CD4-positive, alpha-beta memory T cell (primary cell): ENCODE results near the gene ZFYVE28. TPM values are rescaled to one million over a fixed set of nuclear protein-coding genes. Genes with fewer than 3 reads are reported as not detected.

Experiments used
- CTCF ChIA-PET: fragments of 350-600 bp; sonication (Branson Sonifier 250); formaldehyde crosslinking; loops from one replicate; lab custom pipeline; 2021; ENCODE audit warnings: inconsistent platforms; ENCODE audit not compliant: partially characterized antibody; lab: Charles Lee
- POLR2A ChIA-PET: fragments of 350-600 bp; sonication (Branson Sonifier 250); formaldehyde crosslinking; loops from one replicate; lab custom pipeline; 2021; ENCODE audit not compliant: partially characterized antibody; lab: Charles Lee
- DNase-seq, 5 donors: peaks; one replicate each; pipeline versions ENCODE4 v3.0.0 to v3.0.0-alpha.2; 2020 to 2022; ENCODE audit warnings: mixed read lengths in 1 of 5
- H3K27ac ChIP-seq: one replicate; pipeline ENCODE4 v1.7.0; 2013; ENCODE audit warnings: low read depth, low read length
- H3K27me3 ChIP-seq: 2 replicates; pipeline ENCODE4 v1.7.0; 2013; ENCODE audit warnings: mild to moderate bottlenecking, low read length, moderate library complexity; ENCODE audit not compliant: insufficient read depth
- H3K36me3 ChIP-seq: 2 replicates; pipeline ENCODE4 v1.7.0; 2013; ENCODE audit warnings: mild to moderate bottlenecking, low read length, moderate library complexity; ENCODE audit not compliant: insufficient read depth
- H3K4me1 ChIP-seq: 2 replicates; pipeline ENCODE4 v1.7.0; 2013; ENCODE audit warnings: mild to moderate bottlenecking, low read length, moderate library complexity; ENCODE audit not compliant: insufficient read depth
- H3K4me3 ChIP-seq, 2 donors: one replicate each; pipeline ENCODE4 v1.7.0; 2013; ENCODE audit warnings: low read length in 2 of 2, mild to moderate bottlenecking in 1 of 2
- H3K9me3 ChIP-seq, 2 donors: one replicate each; pipeline ENCODE4 v1.7.0; 2013; ENCODE audit warnings: low read length in 2 of 2, control low read depth in 1 of 2; ENCODE audit not compliant: control insufficient read depth in 1 of 2
- H3K27ac Mint-ChIP-seq, 7 donors: one replicate each; pipeline ENCODE4 v1.8.0; 2020 to 2021; ENCODE audit warnings: mixed read lengths in 7 of 7, mild to moderate bottlenecking in 6 of 7, inconsistent platforms in 3 of 7, moderate library complexity in 3 of 7
- H3K27me3 Mint-ChIP-seq, 2 donors: one replicate each; pipeline ENCODE4 v1.8.0; 2020 to 2021; ENCODE audit warnings: mixed read lengths in 2 of 2
- H3K36me3 Mint-ChIP-seq, 2 donors: one replicate each; pipeline ENCODE4 v1.8.0; 2020 to 2021; ENCODE audit warnings: mixed read lengths in 2 of 2, inconsistent platforms in 1 of 2, mild to moderate bottlenecking in 1 of 2
- H3K4me1 Mint-ChIP-seq, 4 donors: one replicate each; pipeline ENCODE4 v1.8.0; 2020 to 2021; ENCODE audit warnings: mixed read lengths in 4 of 4, mild to moderate bottlenecking in 1 of 4
- H3K4me3 Mint-ChIP-seq, 8 donors: one replicate each; pipeline ENCODE4 v1.8.0; 2020 to 2021; ENCODE audit warnings: mixed read lengths in 8 of 8, mild to moderate bottlenecking in 7 of 8, moderate library complexity in 6 of 8, inconsistent platforms in 3 of 8
- H3K9me3 Mint-ChIP-seq, 8 donors: one replicate each; pipeline ENCODE4 v1.8.0; 2020 to 2021; ENCODE audit warnings: mixed read lengths in 8 of 8, mild to moderate bottlenecking in 5 of 8, inconsistent platforms in 3 of 8, moderate library complexity in 1 of 8
- intact Hi-C: fragments of 100-400 bp; cut with micrococcal nuclease; formaldehyde crosslinking; loops from one replicate; pipeline ENCODE4 v1.15.1; 2023
- polyA plus RNA-seq, 2 donors: library from polyadenylated mRNA; unstranded; fragments of 300-500 nt; fragmentation: Illumina TruSeq; gene quantifications; one replicate each; pipeline ENCODE4 v1.2.3, GENCODE V29; 2021
- total RNA-seq, 2 experiments: library from RNA; stranded (reverse); gene quantifications; one replicate each; pipeline ENCODE4 v1.2.3, GENCODE V29; 2021

The ZFYVE28 gene
- total and polyA plus RNA-seq, 4 experiments from 2014 or later: 13.1 to 31.8 (median 23.8) TPM

DNA sequence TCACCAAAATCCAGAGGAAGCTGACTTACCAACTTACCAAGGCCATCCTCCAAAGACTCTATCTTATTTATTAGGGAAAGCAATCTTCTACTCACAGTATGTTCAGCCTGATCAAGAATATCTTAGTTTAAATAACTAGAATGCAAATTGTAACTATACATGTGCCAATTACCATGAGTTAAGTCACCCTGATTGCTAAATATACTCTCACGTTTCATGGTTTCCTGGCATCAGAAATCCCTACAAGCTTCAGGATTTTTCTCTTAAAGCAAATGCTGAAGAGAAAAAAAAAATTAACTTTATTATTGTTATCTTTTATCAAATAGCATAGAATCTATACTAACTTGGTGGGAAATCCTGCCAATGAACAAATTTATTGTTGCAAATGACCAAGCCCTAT, 93.6 kb downstream of the ZFYVE28 start:
- Mint-ChIP-seq H3K36me3 (peaks cover 23 to 36% of the 10 kb centered on the region in 2 donors), H3K27me3 (no peaks in the 10 kb centered on the region), H3K4me1 (peaks cover 2 to 9% (median 6%) of the 10 kb centered on the region in 4 donors), H3K27ac (no peak overlapping the region), H3K4me3 (no peak overlapping the region), H3K9me3 (peaks cover 3 to 43% (median 28%) of the 10 kb centered on the region in 8 donors)
- POLR2A ChIA-PET: no interaction called here
- CTCF ChIA-PET: no interaction called here
- H3K4me1 ChIP-seq: no peaks in the 10 kb centered on the region
- peaks cover 0 to 8% of the 10 kb centered on the region in 2 donors for H3K9me3 ChIP-seq
- no peak for DNase-seq
- intact Hi-C loops: no loop called here
- no peak overlapping the region for H3K4me3 ChIP-seq
- no peaks in the 10 kb centered on the region for H3K36me3 ChIP-seq
- no peak overlapping the region for H3K27ac ChIP-seq
- no peaks in the 10 kb centered on the region for H3K27me3 ChIP-seq

GRCh38 chr4:2322841-2323240, 95.6 kb downstream of the ZFYVE28 start:
- no peaks in the 10 kb centered on the region for H3K36me3 ChIP-seq
- POLR2A ChIA-PET: no interaction called here
- Mint-ChIP-seq H3K27me3 (no peaks in the 10 kb centered on the region), H3K36me3 (peaks cover 5 to 16% of the 10 kb centered on the region in 2 donors), H3K4me3 (no peak overlapping the region), H3K9me3 (peaks cover 3 to 24% (median 14%) of the 10 kb centered on the region in 8 donors), H3K4me1 (peaks cover 2 to 9% (median 5%) of the 10 kb centered on the region in 4 donors), H3K27ac (no peak overlapping the region)
- H3K9me3 ChIP-seq: peaks cover 0 to 4% of the 10 kb centered on the region in 2 donors
- no peak for DNase-seq
- intact Hi-C loops: no loop called here
- H3K4me3 ChIP-seq: no peak overlapping the region
- H3K4me1 ChIP-seq: no peaks in the 10 kb centered on the region
- CTCF ChIA-PET: no interaction called here
- no peak overlapping the region for H3K27ac ChIP-seq
- H3K27me3 ChIP-seq: no peaks in the 10 kb centered on the region

- Histone ChIP-seq H3K27ac (no peak overlapping the region), H3K36me3 (no peaks in the 10 kb centered on the region), H3K27me3 (no peaks in the 10 kb centered on the region), H3K9me3 (no peaks in the 10 kb centered on the region), H3K4me1 (no peaks in the 10 kb centered on the region), H3K4me3 (no peak overlapping the region)
- intact Hi-C loops: no loop called here
- H3K4me1 Mint-ChIP-seq: peaks cover 2 to 9% (median 5%) of the 10 kb centered on the region in 4 donors
- ChIA-PET POLR2A (no interaction called here), CTCF (no interaction called here)
- no peak overlapping the region for H3K27ac Mint-ChIP-seq
- peaks cover 0 to 11% of the 10 kb centered on the region in 2 donors for H3K36me3 Mint-ChIP-seq
- peaks cover 0 to 18% (median 8%) of the 10 kb centered on the region in 8 donors for H3K9me3 Mint-ChIP-seq
- H3K27me3 Mint-ChIP-seq: no peaks in the 10 kb centered on the region
- no peak overlapping the region for H3K4me3 Mint-ChIP-seq
- DNase-seq: no peak
Observed at GRCh38 chr4:2322227-2322626, 96.2 kb downstream of the ZFYVE28 start.

DNA sequence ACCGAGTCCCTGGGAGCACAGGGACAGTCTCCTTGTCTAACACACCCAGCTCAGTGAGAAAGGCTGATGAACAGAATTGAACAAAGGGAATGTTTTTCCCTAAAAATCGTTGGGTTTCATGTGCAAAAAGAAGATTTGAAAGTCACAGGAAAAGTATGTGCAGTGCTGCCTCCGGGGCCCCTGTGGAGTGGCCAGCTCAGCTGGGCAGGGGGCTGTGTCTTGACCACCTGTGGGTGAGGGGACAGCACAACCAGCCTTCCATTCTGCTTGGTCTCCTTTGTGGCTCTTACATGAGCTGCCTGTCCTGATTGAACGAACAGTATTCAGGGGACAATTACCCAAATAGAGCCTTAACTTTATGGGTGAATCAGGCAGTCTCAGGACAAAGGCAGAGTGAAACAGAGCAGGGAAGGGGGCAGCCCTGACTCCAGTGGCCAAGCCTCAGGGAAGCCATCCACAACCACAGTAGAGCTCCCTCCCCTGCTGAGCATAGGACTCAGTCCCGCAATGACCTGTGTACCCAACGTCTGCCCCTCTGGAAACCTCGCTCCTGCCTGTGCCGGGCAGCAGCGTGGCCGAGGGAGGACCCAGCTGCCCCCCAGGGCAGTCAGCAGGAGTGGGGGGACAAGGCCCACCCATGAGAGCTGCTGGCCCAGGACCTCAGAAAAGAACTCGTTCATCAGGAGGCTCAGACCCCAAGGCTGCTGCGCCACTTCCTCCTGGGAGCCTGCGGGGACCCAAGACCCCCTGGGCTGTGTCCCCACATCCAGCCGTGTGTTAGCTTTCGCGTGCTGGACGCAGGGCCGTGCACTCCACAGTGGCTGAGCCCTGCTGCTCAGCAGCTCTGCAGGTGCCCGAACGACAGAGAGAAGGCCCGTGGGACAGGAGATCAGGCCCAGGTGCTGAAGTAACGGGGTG, 96.9 kb downstream of the ZFYVE28 start:
- Mint-ChIP-seq H3K9me3 (peaks cover 0 to 14% (median 4%) of the 10 kb centered on the region in 8 donors), H3K27me3 (no peaks in the 10 kb centered on the region), H3K4me3 (no peak overlapping the region), H3K27ac (peak overlapping the region in 1 of 7 donors; percentile 80), H3K4me1 (peaks cover 2 to 9% (median 5%) of the 10 kb centered on the region in 4 donors), H3K36me3 (peaks cover 0 to 11% of the 10 kb centered on the region in 2 donors)
- POLR2A ChIA-PET: no interaction called here
- no peaks in the 10 kb centered on the region for H3K27me3 ChIP-seq
- H3K27ac ChIP-seq: no peak overlapping the region
- no peak for DNase-seq
- intact Hi-C loops: no loop called here
- H3K36me3 ChIP-seq: no peaks in the 10 kb centered on the region
- CTCF ChIA-PET: no interaction called here
- H3K9me3 ChIP-seq: no peaks in the 10 kb centered on the region
- no peak overlapping the region for H3K4me3 ChIP-seq
- no peaks in the 10 kb centered on the region for H3K4me1 ChIP-seq

DNA sequence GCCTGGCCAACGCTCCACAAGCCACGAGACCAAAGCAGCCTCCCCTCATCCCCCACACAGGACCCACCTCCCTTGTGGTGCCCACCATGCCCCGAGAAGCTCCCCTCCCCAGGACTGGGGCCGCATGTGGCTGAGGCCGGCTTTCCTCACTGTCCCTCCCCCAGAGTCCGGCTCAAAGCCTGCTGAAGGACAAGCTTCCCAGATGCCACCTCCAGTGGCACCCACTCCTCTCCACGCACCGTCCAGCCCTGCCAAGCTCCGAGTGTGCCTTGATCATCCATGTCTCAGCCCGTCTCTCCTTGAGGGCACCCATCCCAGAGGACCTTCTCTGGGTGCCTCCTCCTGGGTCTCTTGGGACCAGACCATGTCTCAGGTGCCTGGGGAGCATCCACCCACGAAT, 97.7 kb downstream of the ZFYVE28 start:
- no peak overlapping the region for H3K4me3 Mint-ChIP-seq

DNA sequence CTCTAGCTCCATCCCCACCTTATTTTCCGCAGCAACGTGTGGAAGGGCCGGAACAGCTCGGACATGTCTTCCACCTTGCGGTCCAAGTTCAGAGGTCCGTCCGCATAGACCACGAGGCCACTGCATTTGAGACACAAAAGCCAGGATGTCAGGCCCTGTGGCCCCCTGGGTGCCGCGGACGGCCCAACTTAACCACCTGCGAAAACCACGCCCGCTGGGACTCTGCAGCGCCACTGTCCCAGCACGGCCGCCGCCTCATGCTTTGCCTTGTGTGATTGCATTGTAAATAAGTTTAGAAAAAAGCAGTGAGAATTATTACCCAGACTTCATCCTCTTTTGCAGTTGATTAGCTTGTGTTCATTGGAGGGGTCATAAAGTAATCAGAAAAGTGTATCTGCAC, 98.3 kb downstream of the ZFYVE28 start:
- DNase-seq: no peak
- no peaks in the 10 kb centered on the region for H3K36me3 ChIP-seq
- POLR2A ChIA-PET: interaction anchor here (1.2 kb wide), 1 partner anchor 18 kb away, joined by 3 read pairs; no protein-coding TSS in a partner anchor
- H3K9me3 Mint-ChIP-seq: peaks cover 0 to 18% (median 3%) of the 10 kb centered on the region in 8 donors
- CTCF ChIA-PET: no interaction called here
- peaks cover 0 to 10% of the 10 kb centered on the region in 2 donors for H3K36me3 Mint-ChIP-seq
- no peaks in the 10 kb centered on the region for H3K9me3 ChIP-seq
- intact Hi-C loops: no loop called here
- H3K27me3 Mint-ChIP-seq: no peaks in the 10 kb centered on the region
- H3K4me1 Mint-ChIP-seq: peaks cover 2 to 9% (median 5%) of the 10 kb centered on the region in 4 donors
- H3K4me3 Mint-ChIP-seq: no peak overlapping the region
- no peaks in the 10 kb centered on the region for H3K4me1 ChIP-seq
- no peak overlapping the region for H3K4me3 ChIP-seq
- H3K27me3 ChIP-seq: no peaks in the 10 kb centered on the region
- peak overlapping the region in 1 of 7 donors; percentile 42 for H3K27ac Mint-ChIP-seq
- no peak overlapping the region for H3K27ac ChIP-seq

More for the DNA sequence above, 97.7 kb downstream of the ZFYVE28 start:
- Histone ChIP-seq H3K27ac (no peak overlapping the region), H3K9me3 (no peaks in the 10 kb centered on the region), H3K27me3 (no peaks in the 10 kb centered on the region), H3K4me3 (no peak overlapping the region), H3K4me1 (no peaks in the 10 kb centered on the region), H3K36me3 (no peaks in the 10 kb centered on the region)
- Mint-ChIP-seq H3K27me3 (no peaks in the 10 kb centered on the region), H3K9me3 (peaks cover 0 to 15% (median 2%) of the 10 kb centered on the region in 8 donors), H3K36me3 (peaks cover 0 to 11% of the 10 kb centered on the region in 2 donors), H3K4me1 (peaks cover 2 to 9% (median 5%) of the 10 kb centered on the region in 4 donors), H3K27ac (peak overlapping the region in 1 of 7 donors; percentile 55)
- ChIA-PET POLR2A (interaction anchor here (1.2 kb wide), 1 partner anchor 17 kb away, joined by 3 read pairs; no protein-coding TSS in a partner anchor), CTCF (no interaction called here)
- DNase-seq: no peak
- intact Hi-C loops: no loop called here

- H3K27me3 Mint-ChIP-seq: no peaks in the 10 kb centered on the region
- ChIA-PET POLR2A (interaction anchor here (1.6 kb wide), 1 partner anchor 93 kb away, joined by 3 read pairs; no protein-coding TSS in a partner anchor), CTCF (no interaction called here)
- intact Hi-C loops: no loop called here
- peaks cover 2 to 9% (median 5%) of the 10 kb centered on the region in 4 donors for H3K4me1 Mint-ChIP-seq
- Histone ChIP-seq H3K4me3 (no peak overlapping the region), H3K36me3 (no peaks in the 10 kb centered on the region), H3K27ac (no peak overlapping the region), H3K9me3 (no peaks in the 10 kb centered on the region), H3K4me1 (no peaks in the 10 kb centered on the region), H3K27me3 (no peaks in the 10 kb centered on the region)
- no peak for DNase-seq
- H3K27ac Mint-ChIP-seq: no peak overlapping the region
- H3K36me3 Mint-ChIP-seq: peaks cover 4 to 17% of the 10 kb centered on the region in 2 donors
- no peak overlapping the region for H3K4me3 Mint-ChIP-seq
- peaks cover 0 to 16% (median 5%) of the 10 kb centered on the region in 8 donors for H3K9me3 Mint-ChIP-seq
Observed at GRCh38 chr4:2318885-2319284, 99.6 kb downstream of the ZFYVE28 start.
